ENCODE results near the gene VPS41. TPM values are rescaled to one million over a fixed set of nuclear protein-coding genes. Genes with fewer than 3 reads are reported as not detected.

VPS41 gene
- polyA plus RNA-seq, 1 of the 3 experiments (the other 2 are of a cell fraction): 20.4 TPM

DNA sequence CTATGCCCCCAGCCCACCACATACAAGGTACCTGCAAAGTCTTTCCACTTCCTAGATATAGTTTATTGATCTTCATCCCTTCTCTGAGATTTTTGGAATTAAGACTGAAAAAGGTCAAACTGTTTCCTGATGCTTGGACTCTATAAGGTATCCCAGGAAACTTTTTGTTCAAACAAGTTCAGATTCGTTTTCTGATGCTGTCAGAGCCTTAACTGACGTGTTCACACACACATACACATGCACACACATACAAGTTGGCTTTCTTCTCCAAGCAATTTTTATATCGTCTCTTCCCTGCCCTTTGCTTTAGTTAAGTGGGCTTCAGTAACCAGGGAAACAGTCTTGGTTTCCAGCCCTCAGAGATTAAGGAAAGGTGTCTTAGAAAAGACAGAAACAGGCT, 11.7 kb upstream of the VPS41 start:
- no peaks in the 10 kb centered on the region for H3K36me3 ChIP-seq (replicated peaks in 1 of 2; ENCODE audit: control insufficient read depth in 1 of 2, insufficient read depth in 2 of 2, low read length in 1 of 2)
- no peaks in the 10 kb centered on the region for H3F3A ChIP-seq (replicated peaks; ENCODE audit: insufficient read depth)
- no peaks in the 10 kb centered on the region for H3K4me1 ChIP-seq (ENCODE audit: control insufficient read depth in 1 of 2, insufficient read depth in 2 of 2, low read depth in 1 of 2, low read length in 1 of 2)
- H2AFZ ChIP-seq (ENCODE audit: low read depth): no peak overlapping the region
- TF ChIP-seq NFIC (IDR thresholded peaks at IDR 0.05; ENCODE audit: borderline replicate concordance) (no peak), GATA2 (CRISPR knock-in tag; IDR thresholded peaks at IDR 0.05) (no peak), REST (IDR thresholded peaks at IDR 0.05; ENCODE audit: low read depth, low read length) (no peak), TEAD4 (IDR thresholded peaks at IDR 0.05; ENCODE audit: borderline replicate concordance, insufficient read depth) (no peak), RAD21 (IDR thresholded peaks at IDR 0.05; ENCODE audit: low read length) (no peak), RFX5 (IDR thresholded peaks at IDR 0.05; ENCODE audit: low read length) (no peak), JUND (IDR thresholded peaks at IDR 0.05) (no peak), FOXM1 (IDR thresholded peaks at IDR 0.05; ENCODE audit: low read depth) (no peak), GABPA (IDR thresholded peaks at IDR 0.05; ENCODE audit: low read depth) (no peak), TCF12 (IDR thresholded peaks at IDR 0.05) (no peak), CHD2 (IDR thresholded peaks at IDR 0.05; ENCODE audit: low read length, partially characterized antibody) (no peak), PBX3 (IDR thresholded peaks at IDR 0.05) (no peak), EP300 (IDR thresholded peaks at IDR 0.05; ENCODE audit: borderline replicate concordance in 1 of 2, low read depth in 1 of 2, low read length in 1 of 2) (no peak), SMC3 (IDR thresholded peaks at IDR 0.05; ENCODE audit: low read depth, low read length) (no peak), ELF1 (IDR thresholded peaks at IDR 0.05) (no peak), MEF2A (IDR thresholded peaks at IDR 0.05; ENCODE audit: borderline replicate concordance, low read depth) (no peak), RCOR1 (IDR thresholded peaks at IDR 0.05; ENCODE audit: low read length) (no peak)
- TF ChIP-seq, protein P1, sequence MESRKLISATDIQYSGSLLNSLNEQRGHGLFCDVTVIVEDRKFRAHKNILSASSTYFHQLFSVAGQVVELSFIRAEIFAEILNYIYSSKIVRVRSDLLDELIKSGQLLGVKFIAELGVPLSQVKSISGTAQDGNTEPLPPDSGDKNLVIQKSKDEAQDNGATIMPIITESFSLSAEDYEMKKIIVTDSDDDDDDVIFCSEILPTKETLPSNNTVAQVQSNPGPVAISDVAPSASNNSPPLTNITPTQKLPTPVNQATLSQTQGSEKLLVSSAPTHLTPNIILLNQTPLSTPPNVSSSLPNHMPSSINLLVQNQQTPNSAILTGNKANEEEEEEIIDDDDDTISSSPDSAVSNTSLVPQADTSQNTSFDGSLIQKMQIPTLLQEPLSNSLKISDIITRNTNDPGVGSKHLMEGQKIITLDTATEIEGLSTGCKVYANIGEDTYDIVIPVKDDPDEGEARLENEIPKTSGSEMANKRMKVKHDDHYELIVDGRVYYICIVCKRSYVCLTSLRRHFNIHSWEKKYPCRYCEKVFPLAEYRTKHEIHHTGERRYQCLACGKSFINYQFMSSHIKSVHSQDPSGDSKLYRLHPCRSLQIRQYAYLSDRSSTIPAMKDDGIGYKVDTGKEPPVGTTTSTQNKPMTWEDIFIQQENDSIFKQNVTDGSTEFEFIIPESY (IDR thresholded peaks at IDR 0.05; ENCODE audit: borderline replicate concordance, low read depth): no peak
- TF ChIP-seq, protein P2, sequence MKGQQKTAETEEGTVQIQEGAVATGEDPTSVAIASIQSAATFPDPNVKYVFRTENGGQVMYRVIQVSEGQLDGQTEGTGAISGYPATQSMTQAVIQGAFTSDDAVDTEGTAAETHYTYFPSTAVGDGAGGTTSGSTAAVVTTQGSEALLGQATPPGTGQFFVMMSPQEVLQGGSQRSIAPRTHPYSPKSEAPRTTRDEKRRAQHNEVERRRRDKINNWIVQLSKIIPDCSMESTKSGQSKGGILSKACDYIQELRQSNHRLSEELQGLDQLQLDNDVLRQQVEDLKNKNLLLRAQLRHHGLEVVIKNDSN (IDR thresholded peaks at IDR 0.05; ENCODE audit: borderline replicate concordance, low read depth): no peak
- TF ChIP-seq, protein P3, sequence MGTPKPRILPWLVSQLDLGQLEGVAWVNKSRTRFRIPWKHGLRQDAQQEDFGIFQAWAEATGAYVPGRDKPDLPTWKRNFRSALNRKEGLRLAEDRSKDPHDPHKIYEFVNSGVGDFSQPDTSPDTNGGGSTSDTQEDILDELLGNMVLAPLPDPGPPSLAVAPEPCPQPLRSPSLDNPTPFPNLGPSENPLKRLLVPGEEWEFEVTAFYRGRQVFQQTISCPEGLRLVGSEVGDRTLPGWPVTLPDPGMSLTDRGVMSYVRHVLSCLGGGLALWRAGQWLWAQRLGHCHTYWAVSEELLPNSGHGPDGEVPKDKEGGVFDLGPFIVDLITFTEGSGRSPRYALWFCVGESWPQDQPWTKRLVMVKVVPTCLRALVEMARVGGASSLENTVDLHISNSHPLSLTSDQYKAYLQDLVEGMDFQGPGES (IDR thresholded peaks at IDR 0.05; ENCODE audit: low read depth, low read length): no peak
- H3K79me2 ChIP-seq (ENCODE audit: insufficient read depth): no peaks in the 10 kb centered on the region
- H3K9me3 ChIP-seq: no peaks in the 10 kb centered on the region
- no peak overlapping the region for H3K9ac ChIP-seq
- no peaks in the 10 kb centered on the region for H3K9me2 ChIP-seq
- no peak overlapping the region for H3K4me2 ChIP-seq
- H4K20me1 ChIP-seq (ENCODE audit: insufficient read depth): no peaks in the 10 kb centered on the region
- ChIA-PET POLR2A (no interaction called here), CTCF (interaction anchor here (1.2 kb wide), 1 partner anchor 11 kb away, joined by 4 read pairs; no protein-coding TSS in a partner anchor)
- no peak for DNase-seq
- no peak overlapping the region for H3K27ac ChIP-seq (ENCODE audit: low read depth in 2 of 2, low read length in 1 of 2)
- WGBS (ENCODE audit: low lambda C conversion rate): 21% methylated on average over 3 of the region's 3 CpGs
- no peak overlapping the region for H3K4me3 ChIP-seq (ENCODE audit: low read depth in 2 of 2, low read length in 1 of 2)
- H3K27me3 ChIP-seq (ENCODE audit: insufficient read depth): no peaks in the 10 kb centered on the region
